Loucy (cell line): ENCODE measurements around the gene TINAG.

Experiments
- EZH2phosphoT487 ChIP-seq: fragments of 200-600 bp; IDR thresholded peaks from 2 replicates; pipeline ENCODE4 v1.6.1; 2018; ENCODE audit warnings: antibody characterized with exemption, mild to moderate bottlenecking, moderate library complexity, borderline replicate concordance
- TF ChIP-seq, protein P1 (sequence below): fragments of 200-600 bp; sonication (generic); conservative IDR thresholded peaks from 2 replicates; pipeline ENCODE4 v1.5.1; 2014; ENCODE audit warnings: mild to moderate bottlenecking, antibody characterized with exemption, low read length

- TF ChIP-seq, protein P1, sequence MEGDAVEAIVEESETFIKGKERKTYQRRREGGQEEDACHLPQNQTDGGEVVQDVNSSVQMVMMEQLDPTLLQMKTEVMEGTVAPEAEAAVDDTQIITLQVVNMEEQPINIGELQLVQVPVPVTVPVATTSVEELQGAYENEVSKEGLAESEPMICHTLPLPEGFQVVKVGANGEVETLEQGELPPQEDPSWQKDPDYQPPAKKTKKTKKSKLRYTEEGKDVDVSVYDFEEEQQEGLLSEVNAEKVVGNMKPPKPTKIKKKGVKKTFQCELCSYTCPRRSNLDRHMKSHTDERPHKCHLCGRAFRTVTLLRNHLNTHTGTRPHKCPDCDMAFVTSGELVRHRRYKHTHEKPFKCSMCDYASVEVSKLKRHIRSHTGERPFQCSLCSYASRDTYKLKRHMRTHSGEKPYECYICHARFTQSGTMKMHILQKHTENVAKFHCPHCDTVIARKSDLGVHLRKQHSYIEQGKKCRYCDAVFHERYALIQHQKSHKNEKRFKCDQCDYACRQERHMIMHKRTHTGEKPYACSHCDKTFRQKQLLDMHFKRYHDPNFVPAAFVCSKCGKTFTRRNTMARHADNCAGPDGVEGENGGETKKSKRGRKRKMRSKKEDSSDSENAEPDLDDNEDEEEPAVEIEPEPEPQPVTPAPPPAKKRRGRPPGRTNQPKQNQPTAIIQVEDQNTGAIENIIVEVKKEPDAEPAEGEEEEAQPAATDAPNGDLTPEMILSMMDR = no peak
- no peak for TF ChIP-seq EZH2phosphoT487
Measured at GRCh38 chr6:54361734-54362133, 53.5 kb downstream of the TINAG start.
